Measurements from ENCODE around the gene KCNG2. TPM values are rescaled to one million over a fixed set of nuclear protein-coding genes. Genes with fewer than 3 reads are reported as not detected.

KCNG2 gene
- total RNA-seq, 2 donors from 2014 or later, result not detected

DNA sequence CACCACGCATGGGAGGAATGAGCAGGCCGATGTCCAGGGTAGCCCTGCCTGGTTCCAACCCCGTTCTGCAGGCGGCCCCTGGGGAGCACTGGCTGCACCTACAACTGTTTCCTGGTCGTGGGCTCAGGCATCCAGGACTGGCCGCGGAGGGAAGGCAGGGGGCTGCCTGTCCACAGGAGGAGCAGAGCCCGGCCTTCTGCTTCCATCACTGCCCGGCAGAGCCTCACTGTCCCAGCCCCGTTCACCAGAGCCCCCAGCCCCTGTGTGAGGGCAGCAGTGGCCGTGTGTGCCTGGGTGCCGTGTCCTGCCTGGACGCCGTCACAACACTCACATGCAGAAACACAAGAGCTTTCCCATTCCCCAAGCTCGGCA lies 56.2 kb downstream of the KCNG2 start:
- Histone ChIP-seq H3K27me3 (no peaks in the 10 kb centered on the region), H3K4me1 (peaks cover 0 to 5% of the 10 kb centered on the region in 2 donors), H3K4me3 (no peak overlapping the region), H3K36me3 (no peaks in the 10 kb centered on the region), H3K27ac (no peak overlapping the region), H3K9me3 (no peaks in the 10 kb centered on the region)
- TF ChIP-seq, protein P1, sequence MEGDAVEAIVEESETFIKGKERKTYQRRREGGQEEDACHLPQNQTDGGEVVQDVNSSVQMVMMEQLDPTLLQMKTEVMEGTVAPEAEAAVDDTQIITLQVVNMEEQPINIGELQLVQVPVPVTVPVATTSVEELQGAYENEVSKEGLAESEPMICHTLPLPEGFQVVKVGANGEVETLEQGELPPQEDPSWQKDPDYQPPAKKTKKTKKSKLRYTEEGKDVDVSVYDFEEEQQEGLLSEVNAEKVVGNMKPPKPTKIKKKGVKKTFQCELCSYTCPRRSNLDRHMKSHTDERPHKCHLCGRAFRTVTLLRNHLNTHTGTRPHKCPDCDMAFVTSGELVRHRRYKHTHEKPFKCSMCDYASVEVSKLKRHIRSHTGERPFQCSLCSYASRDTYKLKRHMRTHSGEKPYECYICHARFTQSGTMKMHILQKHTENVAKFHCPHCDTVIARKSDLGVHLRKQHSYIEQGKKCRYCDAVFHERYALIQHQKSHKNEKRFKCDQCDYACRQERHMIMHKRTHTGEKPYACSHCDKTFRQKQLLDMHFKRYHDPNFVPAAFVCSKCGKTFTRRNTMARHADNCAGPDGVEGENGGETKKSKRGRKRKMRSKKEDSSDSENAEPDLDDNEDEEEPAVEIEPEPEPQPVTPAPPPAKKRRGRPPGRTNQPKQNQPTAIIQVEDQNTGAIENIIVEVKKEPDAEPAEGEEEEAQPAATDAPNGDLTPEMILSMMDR (IDR thresholded peaks at IDR 0.05), result no peak
- DNase-seq (ENCODE audit: low spot score), result no peak

DNA sequence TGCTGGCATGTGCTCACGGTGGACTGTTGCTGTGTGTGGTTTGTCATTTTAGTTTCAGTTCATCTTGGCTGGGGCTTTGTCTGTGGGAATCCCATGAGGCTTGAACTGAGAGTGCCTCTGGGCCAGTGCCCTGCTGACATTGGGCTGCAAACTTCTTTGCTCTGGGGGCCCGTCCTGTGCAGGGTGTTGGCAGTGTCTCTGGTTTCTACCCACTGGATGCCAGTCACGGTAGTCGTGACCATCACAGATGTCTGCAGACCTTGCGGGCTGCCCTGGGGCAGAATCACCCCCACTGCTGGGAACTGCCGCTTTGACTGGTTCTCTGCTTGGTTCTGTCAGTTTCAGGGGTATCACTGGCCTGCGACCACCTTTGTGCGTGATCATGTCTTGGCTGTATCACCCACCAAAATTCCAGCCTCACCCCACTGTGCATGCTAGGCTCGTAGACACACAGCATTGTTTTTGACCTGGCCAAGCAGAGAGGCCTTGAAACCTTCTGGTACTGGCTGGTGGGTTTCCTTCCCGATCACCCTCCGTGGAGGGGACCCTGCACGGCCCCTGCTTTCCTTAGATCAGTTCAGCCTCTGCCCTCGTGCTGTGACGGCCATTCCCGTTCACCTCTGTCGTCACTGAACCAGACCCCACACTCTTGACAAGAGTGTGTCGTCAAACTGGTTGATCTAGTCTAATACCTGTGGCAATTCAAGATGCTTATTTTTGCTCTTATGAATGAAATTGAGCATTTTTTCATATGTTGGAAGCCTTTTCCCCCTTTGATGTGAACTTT lies 57.6 kb downstream of the KCNG2 start:
- Histone ChIP-seq H3K4me3 (no peak overlapping the region), H3K27ac (no peak overlapping the region), H3K36me3 (no peaks in the 10 kb centered on the region), H3K27me3 (no peaks in the 10 kb centered on the region), H3K9me3 (no peaks in the 10 kb centered on the region), H3K4me1 (peaks cover 0 to 5% of the 10 kb centered on the region in 2 donors)
- DNase-seq (ENCODE audit: low spot score), result peak; percentile 50
- TF ChIP-seq, protein P1 (IDR thresholded peaks at IDR 0.05), result no peak

DNA sequence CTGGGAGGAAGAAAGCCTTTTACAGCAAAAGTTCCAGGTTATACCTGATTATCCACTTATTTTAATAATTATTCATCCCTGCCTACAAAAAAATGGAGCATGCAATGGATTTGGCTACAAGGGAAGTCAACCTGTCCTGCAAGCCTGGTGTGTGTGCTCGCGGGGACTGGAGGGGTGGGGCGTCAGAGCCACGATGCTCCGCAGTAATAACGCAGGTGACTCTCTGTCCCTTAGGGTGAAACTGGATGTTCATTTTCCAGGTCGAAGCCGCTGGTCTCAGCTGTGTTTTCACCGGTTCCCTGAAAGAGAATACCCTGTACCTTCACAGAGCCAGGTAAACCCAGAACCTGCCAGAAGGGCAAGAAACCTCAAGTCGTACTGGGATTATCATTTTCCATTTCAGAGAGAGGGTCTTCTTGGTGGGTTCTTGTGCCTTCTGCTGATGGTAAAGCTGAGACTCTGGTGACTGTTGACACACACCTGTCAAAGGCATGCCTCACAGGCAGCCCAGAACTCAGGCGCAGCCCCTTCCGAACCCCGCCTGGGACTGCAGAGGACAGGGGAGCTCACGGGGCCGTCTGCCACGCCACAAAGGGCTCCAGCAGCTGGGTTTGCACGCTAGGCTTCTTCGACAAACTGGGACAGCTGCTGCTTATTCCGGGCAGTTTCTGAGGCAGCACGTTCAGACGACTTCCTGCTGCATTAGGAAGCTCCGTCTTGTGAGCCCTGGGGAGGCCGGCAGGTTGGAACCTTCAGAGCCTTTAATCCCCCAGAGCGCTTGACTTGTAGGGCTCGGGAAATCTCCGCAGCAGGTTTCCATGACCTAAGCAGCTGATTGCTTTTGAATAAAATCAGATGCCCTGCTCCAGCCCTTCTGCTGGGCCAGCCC lies 58.6 kb downstream of the KCNG2 start:
- TF ChIP-seq, protein P1 (IDR thresholded peaks at IDR 0.05), result no peak
- H3K27me3 ChIP-seq, result no peaks in the 10 kb centered on the region

DNA sequence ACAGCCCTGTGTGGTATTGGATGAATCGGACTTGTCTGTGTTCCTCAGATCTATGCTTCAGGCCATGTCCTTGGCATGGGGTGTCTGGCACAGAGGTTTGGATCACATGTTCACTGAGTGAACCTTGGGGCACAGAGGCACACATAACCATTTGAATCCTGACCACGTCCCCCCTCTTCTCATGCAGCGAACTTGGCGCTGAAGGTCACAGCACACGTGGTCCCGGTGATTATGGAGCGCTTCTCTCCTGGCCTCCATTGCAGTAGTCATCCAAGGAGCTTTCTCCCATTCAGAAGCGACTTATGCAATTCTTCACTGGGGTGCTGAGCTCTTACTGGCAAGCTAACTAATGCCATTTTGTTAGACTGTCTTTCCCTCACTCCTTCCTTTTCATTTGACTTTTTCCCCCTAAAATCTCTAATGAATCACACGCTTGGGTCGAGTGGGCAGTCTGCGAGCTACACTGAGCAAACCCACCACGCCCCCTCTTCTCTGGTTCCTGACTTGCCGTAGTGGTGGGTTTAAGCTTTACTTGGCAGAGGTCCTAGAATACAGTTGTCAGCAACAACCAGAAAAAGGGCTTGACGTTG lies 59.4 kb downstream of the KCNG2 start:
- TF ChIP-seq, protein P1 (IDR thresholded peaks at IDR 0.05), result no peak
- Histone ChIP-seq H3K36me3 (no peaks in the 10 kb centered on the region), H3K4me3 (no peak overlapping the region), H3K27me3 (no peaks in the 10 kb centered on the region), H3K27ac (no peak overlapping the region), H3K4me1 (peaks cover 0 to 5% of the 10 kb centered on the region in 2 donors), H3K9me3 (no peaks in the 10 kb centered on the region)
- peak; percentile 54 for DNase-seq (ENCODE audit: low spot score)

More for the DNA sequence above, 58.6 kb downstream of the KCNG2 start:
- peak; percentile 49 for DNase-seq (ENCODE audit: low spot score)
- no peaks in the 10 kb centered on the region for H3K36me3 ChIP-seq
- peaks cover 0 to 5% of the 10 kb centered on the region in 2 donors for H3K4me1 ChIP-seq
- no peak overlapping the region for H3K27ac ChIP-seq
- H3K9me3 ChIP-seq, result no peaks in the 10 kb centered on the region
- no peak overlapping the region for H3K4me3 ChIP-seq

DNA sequence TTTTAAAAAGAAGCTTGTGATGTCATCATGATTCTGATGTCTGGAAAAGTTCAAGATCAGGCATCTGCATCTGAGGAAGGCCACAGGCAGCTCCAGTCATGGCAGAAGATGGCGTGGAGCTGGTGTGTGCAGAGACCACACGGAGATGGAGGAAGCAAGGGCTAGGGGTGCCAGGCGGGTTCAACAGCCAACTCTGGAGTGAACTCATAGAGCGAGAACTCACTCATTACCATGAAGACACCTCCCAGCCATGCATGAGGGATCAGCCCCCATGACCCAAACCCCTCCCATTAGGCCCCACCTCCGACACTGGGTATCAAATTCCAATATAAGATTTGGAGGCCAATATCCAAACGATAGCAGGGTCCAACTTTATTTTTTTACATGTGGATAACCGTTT lies 61.6 kb downstream of the KCNG2 start:
- DNase-seq (ENCODE audit: low spot score), result peak; percentile 42
- Histone ChIP-seq H3K9me3 (no peaks in the 10 kb centered on the region), H3K36me3 (no peaks in the 10 kb centered on the region), H3K4me1 (peaks cover 0 to 5% of the 10 kb centered on the region in 2 donors), H3K4me3 (no peak overlapping the region), H3K27me3 (no peaks in the 10 kb centered on the region), H3K27ac (no peak overlapping the region)
- TF ChIP-seq, protein P1 (IDR thresholded peaks at IDR 0.05), result no peak
